Upper lobe of right lung (tissue), 1 donor: ENCODE data around the gene RAB3B. TPM values are rescaled to one million over a fixed set of nuclear protein-coding genes. Genes with fewer than 3 reads are reported as not detected.

ENCODE experiments used
- ATAC-seq: fragments of 200-7000 bp; cut with Tn5 transposase; one replicate; pipeline ENCODE4 v1.9.1; 2020; ENCODE audit warnings: mild to moderate bottlenecking, moderate library complexity
- DNase-seq: peaks from one replicate; pipeline ENCODE4 v3.0.0-alpha.2; 2020
- H3K27ac ChIP-seq: fragments of 200-600 bp; one replicate; pipeline ENCODE4 v1.8.0; 2022
- H3K27me3 ChIP-seq: fragments of 200-600 bp; one replicate; pipeline ENCODE4 v1.8.0; 2022; ENCODE audit warnings: mild to moderate bottlenecking
- H3K36me3 ChIP-seq: fragments of 200-600 bp; one replicate; pipeline ENCODE4 v1.8.0; 2022
- H3K4me1 ChIP-seq: fragments of 200-600 bp; one replicate; pipeline ENCODE4 v1.8.0; 2022
- H3K4me3 ChIP-seq: fragments of 200-600 bp; one replicate; pipeline ENCODE4 v1.8.0; 2022; ENCODE audit warnings: mild to moderate bottlenecking
- H3K9me3 ChIP-seq: fragments of 200-600 bp; one replicate; pipeline ENCODE4 v1.8.0; 2022
- intact Hi-C: fragments of 100-400 bp; cut with DNase I; formaldehyde crosslinking; loops from one replicate; pipeline ENCODE4 v1.11.0; 2022
- long read RNA-seq: library from polyadenylated mRNA; unstranded; transcript quantifications from one replicate; pipeline ENCODE4 v2.0.0, GENCODE V29; 2021
- total RNA-seq: library from RNA; stranded (reverse); fragmentation: NEBNext Ultra II Directional; extraction: Animal tissue kit (Norgen Biotek cat#: 25700); gene quantifications from one replicate; pipeline ENCODE4 v1.2.1, GENCODE V29; 2021
- TF ChIP-seq, protein P1 (sequence below): fragments of 200-600 bp; IDR thresholded peaks from one replicate; pipeline ENCODE4 v1.8.0; 2022; ENCODE audit warnings: antibody characterized with exemption
- donor health status: DM: no; HTN: yes; CAD: no; lungs with severe emphysema.

RAB3B gene, protein sequence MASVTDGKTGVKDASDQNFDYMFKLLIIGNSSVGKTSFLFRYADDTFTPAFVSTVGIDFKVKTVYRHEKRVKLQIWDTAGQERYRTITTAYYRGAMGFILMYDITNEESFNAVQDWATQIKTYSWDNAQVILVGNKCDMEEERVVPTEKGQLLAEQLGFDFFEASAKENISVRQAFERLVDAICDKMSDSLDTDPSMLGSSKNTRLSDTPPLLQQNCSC
- not detected for total RNA-seq
- long read RNA-seq: 0 reads

DNA sequence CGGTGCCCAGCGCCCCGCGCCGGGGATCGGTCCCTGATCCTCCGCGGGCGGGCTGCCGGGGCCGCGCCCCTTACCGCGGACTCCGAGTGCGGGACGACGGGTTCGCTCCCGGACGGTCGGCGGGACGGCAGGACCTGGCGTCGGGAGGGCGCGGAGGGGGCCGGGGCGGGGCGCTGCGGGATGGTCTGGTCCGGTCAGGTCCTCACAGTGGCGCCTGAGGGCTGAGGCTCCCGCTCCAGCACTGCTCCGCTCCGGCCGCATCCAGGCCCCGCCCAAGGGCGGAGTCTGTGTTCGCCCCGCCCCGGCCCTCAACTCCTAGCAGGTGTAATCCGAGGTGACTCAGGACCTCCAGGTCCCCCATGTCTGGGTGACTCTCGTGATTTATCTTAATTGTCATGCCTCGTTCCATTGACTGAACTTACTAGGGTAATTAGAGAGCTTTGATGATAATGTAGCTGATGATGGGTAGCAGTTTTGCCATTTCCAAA lies at the start of gene RAB3B:
Gene RAB3B, minus strand, starts transcription at position 223 of the 488 bp plus-strand sequence. CDS start 13,583 bp downstream, outside the sequence.
- intact Hi-C loops: no loop called here
- H3K27ac ChIP-seq: no peak within 1 kb of the TSS
- H3K9me3 ChIP-seq: no peaks in the 10 kb centered on the region
- H3K4me1 ChIP-seq: no peaks in the 10 kb centered on the region
- H3K4me3 ChIP-seq: peak within 1 kb of the TSS; percentile 39
- TF ChIP-seq, protein P1, sequence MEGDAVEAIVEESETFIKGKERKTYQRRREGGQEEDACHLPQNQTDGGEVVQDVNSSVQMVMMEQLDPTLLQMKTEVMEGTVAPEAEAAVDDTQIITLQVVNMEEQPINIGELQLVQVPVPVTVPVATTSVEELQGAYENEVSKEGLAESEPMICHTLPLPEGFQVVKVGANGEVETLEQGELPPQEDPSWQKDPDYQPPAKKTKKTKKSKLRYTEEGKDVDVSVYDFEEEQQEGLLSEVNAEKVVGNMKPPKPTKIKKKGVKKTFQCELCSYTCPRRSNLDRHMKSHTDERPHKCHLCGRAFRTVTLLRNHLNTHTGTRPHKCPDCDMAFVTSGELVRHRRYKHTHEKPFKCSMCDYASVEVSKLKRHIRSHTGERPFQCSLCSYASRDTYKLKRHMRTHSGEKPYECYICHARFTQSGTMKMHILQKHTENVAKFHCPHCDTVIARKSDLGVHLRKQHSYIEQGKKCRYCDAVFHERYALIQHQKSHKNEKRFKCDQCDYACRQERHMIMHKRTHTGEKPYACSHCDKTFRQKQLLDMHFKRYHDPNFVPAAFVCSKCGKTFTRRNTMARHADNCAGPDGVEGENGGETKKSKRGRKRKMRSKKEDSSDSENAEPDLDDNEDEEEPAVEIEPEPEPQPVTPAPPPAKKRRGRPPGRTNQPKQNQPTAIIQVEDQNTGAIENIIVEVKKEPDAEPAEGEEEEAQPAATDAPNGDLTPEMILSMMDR: no peak
- H3K27me3 ChIP-seq: peaks cover 48% of the 10 kb centered on the region
- ATAC-seq (peak; percentile 92), DNase-seq (peak; percentile 84)
- H3K36me3 ChIP-seq: no peaks in the 10 kb centered on the region

DNA sequence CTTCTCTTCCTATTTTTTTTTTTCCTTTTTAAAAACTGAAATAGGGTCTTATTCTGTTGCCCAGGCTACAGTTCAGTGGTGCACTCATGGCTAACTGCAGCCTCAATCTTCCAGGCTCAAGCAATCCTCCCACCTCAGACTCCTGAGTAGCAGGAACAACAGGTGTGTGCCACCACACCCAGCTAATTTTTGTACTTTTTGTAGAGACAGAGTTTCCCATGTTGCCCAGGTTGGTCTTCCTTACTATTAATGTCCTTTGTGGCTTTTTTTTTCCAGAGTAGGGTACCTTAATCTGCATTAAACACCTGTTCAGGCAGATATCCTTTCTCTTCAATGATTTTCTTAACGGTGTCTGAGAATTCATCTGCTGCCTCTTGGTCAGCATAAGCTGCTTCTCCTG lies 47.4 kb upstream of the RAB3B start:
- ATAC-seq: no peak
- Histone ChIP-seq H3K27me3 (no peaks in the 10 kb centered on the region), H3K9me3 (no peaks in the 10 kb centered on the region), H3K4me1 (peaks cover 8% of the 10 kb centered on the region), H3K36me3 (peaks cover 30% of the 10 kb centered on the region), H3K27ac (no peak overlapping the region), H3K4me3 (no peak overlapping the region)
- TF ChIP-seq, protein P1: no peak
- intact Hi-C loops: no loop called here
- DNase-seq: no peak

DNA sequence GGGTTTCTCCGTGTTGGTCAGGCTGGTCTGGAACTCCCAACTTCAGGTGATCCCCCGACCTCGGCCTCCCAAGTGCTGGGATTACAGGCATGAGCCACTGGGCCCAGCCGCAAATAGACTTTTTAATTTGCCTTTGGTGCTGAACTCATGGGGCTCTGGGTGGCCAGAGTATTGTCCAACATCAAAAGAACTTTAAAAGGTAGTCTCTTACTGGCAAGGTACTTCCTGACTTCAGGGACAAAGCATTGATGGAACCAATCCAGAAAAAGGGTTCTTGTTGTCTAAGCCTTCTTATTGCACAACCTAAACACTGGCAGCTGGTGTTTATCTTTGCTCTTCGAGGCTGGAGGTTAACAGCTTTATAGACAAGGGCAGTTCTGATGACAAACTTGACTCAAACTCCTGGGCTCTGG lies 46.9 kb upstream of the RAB3B start:
- no peak for DNase-seq
- intact Hi-C loops: no loop called here
- Histone ChIP-seq H3K36me3 (peaks cover 30% of the 10 kb centered on the region), H3K27me3 (no peaks in the 10 kb centered on the region), H3K27ac (no peak overlapping the region), H3K9me3 (no peaks in the 10 kb centered on the region), H3K4me1 (peaks cover 12% of the 10 kb centered on the region), H3K4me3 (no peak overlapping the region)
- TF ChIP-seq, protein P1: no peak
- no peak for ATAC-seq

DNA sequence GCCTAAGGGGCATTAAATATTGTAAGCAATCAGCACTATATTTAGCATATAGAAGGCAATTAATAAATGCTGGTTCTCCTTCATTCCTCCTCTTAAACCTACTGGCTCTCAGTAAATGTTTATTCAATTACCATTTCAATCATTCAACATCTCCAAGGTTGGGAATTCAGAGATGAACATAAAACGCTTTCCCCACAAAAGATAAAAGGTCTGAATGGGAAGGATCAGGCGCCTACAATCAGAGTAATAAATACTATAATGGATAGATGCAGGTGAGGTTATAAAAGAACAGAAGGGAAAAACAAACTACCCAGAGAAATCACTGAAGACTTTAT lies 43.5 kb upstream of the RAB3B start:
- intact Hi-C loops: no loop called here
- no peak for ATAC-seq
- no peak for DNase-seq
- Histone ChIP-seq H3K36me3 (peaks cover 7% of the 10 kb centered on the region), H3K27ac (peak overlapping the region; percentile 92), H3K4me1 (peaks cover 29% of the 10 kb centered on the region), H3K27me3 (no peaks in the 10 kb centered on the region), H3K9me3 (no peaks in the 10 kb centered on the region), H3K4me3 (peak overlapping the region; percentile 81)
- TF ChIP-seq, protein P1: no peak

DNA sequence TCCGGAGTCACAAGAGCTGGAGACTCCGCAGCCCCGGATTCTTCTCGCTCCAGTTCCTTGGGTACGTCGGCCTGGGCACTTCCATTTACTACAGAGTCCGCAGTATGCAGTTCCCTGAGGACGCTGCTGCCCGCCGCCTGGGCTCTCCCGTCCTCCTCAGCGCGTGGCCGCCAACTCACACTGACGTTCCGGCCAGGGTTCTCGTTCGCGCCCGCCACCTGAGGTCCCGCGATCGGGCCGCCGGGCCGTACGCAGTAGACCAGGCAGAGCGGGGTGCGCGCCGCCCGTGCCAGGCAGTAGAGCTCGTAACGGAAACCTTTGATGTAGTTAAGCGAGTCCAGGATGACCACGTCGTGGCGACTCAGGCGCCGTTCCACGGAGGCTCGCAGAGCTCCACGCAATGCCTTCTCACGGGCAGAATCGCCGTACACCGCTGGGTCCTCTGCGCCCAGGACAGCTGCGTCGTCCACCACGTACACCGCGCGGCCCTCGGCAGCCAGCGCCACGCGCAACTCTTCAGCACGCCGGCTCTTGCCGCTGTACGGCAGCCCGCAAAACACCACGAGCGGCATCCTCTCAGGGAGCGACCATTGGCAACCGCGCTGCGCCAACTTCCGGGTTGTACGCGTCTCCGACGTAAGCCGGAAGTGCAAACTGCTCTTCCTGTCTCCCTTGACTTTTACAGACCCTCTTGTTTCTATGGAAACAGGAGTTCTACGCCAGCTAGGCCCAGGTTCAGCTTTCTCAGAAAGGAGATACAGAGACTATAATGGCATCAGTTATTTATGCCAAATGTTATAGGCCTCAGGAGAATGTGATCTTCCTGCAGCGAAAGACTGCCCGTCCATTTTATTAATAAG lies 42.9 kb upstream of the RAB3B start, which contains the start of gene KTI12:
Gene KTI12, minus strand, starts transcription at position 621 of the 860 bp plus-strand sequence. Its CDS starts 49 bp downstream, at position 572.
- intact Hi-C loops: no loop called here
- H3K27me3 ChIP-seq: no peaks in the 10 kb centered on the region
- H3K4me1 ChIP-seq: peaks cover 29% of the 10 kb centered on the region
- ATAC-seq: peak; percentile 95
- no peaks in the 10 kb centered on the region for H3K9me3 ChIP-seq
- peaks cover 7% of the 10 kb centered on the region for H3K36me3 ChIP-seq
- peak within 1 kb of the TSS; percentile 81 for H3K4me3 ChIP-seq
- TF ChIP-seq, protein P1: no peak
- DNase-seq: peak; percentile 94
- H3K27ac ChIP-seq: peak within 1 kb of the TSS; percentile 92
